HG02884 (cell line): ENCODE results near the gene AZU1.
"Not testable (repeated sequence)": the region's sequence is repeated elsewhere in the genome, so short reads cannot be mapped to it uniquely, and the experiment has no call there.

ENCODE experiments used
- ATAC-seq: cut with Tn5 transposase; IDR thresholded peaks from one replicate; pipeline ENCODE4 v1.9.1; 2021; ENCODE audit warnings: mild to moderate bottlenecking, moderate library complexity; ENCODE audit not compliant: unreplicated experiment

AZU1 gene

GRCh38 chr19:824885-825284 is 2.8 kb upstream of the AZU1 start:
- ATAC-seq = no peak

GRCh38 chr19:825897-826644 is 1.6 kb upstream of the AZU1 start:
- no peak for ATAC-seq

GRCh38 chr19:827314-827709 is 325 bp upstream of the AZU1 start:
- no peak for ATAC-seq

- no peak for ATAC-seq
These were observed 1.6 kb downstream of the AZU1 start for GRCh38 chr19:829129-829758.

- ATAC-seq = no peak
These were observed 4.1 kb downstream of the AZU1 start for GRCh38 chr19:831407-832369.

- no peak for ATAC-seq
These were observed 6.6 kb downstream of the AZU1 start for GRCh38 chr19:834216-834615.

GRCh38 chr19:835210-835810 is 7.7 kb downstream of the AZU1 start:
- no peak for ATAC-seq

- no peak for ATAC-seq
These were observed 13.0 kb downstream of the AZU1 start, which contains the start of gene PRTN3 for GRCh38 chr19:840519-841206. Gene PRTN3 (plus strand): TSS chr19:840999. CDS start chr19:841009, 10 bp downstream.

GRCh38 chr19:842802-843179 is 15.2 kb downstream of the AZU1 start:
- ATAC-seq = not testable (repeated sequence)

GRCh38 chr19:843180-843835 is 15.7 kb downstream of the AZU1 start:
- no peak for ATAC-seq

- ATAC-seq = no peak
These were observed 16.4 kb downstream of the AZU1 start for GRCh38 chr19:843836-844545.

- no peak for ATAC-seq
These were observed 16.9 kb downstream of the AZU1 start for GRCh38 chr19:844546-844971.

GRCh38 chr19:845707-846521 is 18.3 kb downstream of the AZU1 start:
- ATAC-seq = no peak

- ATAC-seq = no peak
These were observed 20.8 kb downstream of the AZU1 start for GRCh38 chr19:848386-848921.

GRCh38 chr19:849195-849594 is 21.6 kb downstream of the AZU1 start:
- ATAC-seq = not testable (repeated sequence)

GRCh38 chr19:850221-850978 is 22.8 kb downstream of the AZU1 start:
- no peak for ATAC-seq

- no peak for ATAC-seq
These were observed 23.3 kb downstream of the AZU1 start for GRCh38 chr19:850979-851335.
